ENCODE measurements around the gene PIP5K1B. TPM values are rescaled to one million over a fixed set of nuclear protein-coding genes. Genes with fewer than 3 reads are reported as not detected.

The PIP5K1B gene
- total RNA-seq, 4 donors from 2014 or later: 1.2 to 2.6 (median 2.0) TPM

GRCh38 chr9:68709291-68710110, 4.5 kb downstream of the PIP5K1B start:
- Histone ChIP-seq H3K4me1 (peaks cover 6 to 7% of the 10 kb centered on the region in 2 donors), H3K4me3 (no peak overlapping the region), H3K27ac (no peak overlapping the region), H3K27me3 (no peaks in the 10 kb centered on the region), H3K36me3 (no peaks in the 10 kb centered on the region), H3K9me3 (no peaks in the 10 kb centered on the region)
- intact Hi-C loops (cut with DNase I; ENCODE audit: low total_unique reads): loop anchor here (5.0 to 10.0 kb wide), 2 partner anchors 68 to 135 kb away; no protein-coding TSS in a partner anchor
- ATAC-seq: no peak
- TF ChIP-seq POLR2A (IDR thresholded peaks at IDR 0.05): no peak
- no peak for TF ChIP-seq CTCF (IDR thresholded peaks at IDR 0.05 in 4 of 5, conservative IDR thresholded peaks at IDR 0.05 in 1 of 5)
- in situ Hi-C loops (cut with MboI; ENCODE audit: low sequenced_read_pairs in 4 of 4): no loop called here
- DNase-seq: no peak

DNA sequence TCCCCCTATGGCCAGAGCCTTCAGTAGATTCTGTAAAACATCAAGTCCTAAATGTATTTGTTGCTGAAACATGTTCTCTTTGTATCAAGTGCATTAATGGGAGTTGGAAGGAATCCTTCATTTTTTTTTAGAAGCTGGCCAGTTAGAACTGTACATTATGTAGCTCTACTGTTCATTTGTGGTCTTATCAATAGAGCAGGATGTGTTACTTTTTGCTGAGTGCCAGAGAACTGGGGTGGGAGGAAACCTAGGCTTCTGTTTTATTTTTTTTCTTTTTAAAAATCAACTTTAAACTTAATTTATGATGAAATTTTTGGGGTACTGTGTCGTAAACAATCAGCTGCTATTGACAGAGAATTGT, 5.1 kb downstream of the PIP5K1B start:
- H3K4me3 ChIP-seq: no peak overlapping the region
- no peak overlapping the region for H3K27ac ChIP-seq
- no peaks in the 10 kb centered on the region for H3K9me3 ChIP-seq
- TF ChIP-seq POLR2A (IDR thresholded peaks at IDR 0.05): no peak
- H3K36me3 ChIP-seq: no peaks in the 10 kb centered on the region
- H3K27me3 ChIP-seq: no peaks in the 10 kb centered on the region
- in situ Hi-C loops (cut with MboI; ENCODE audit: low sequenced_read_pairs in 4 of 4) (no loop called here), intact Hi-C loops (cut with DNase I; ENCODE audit: low total_unique reads) (no loop called here)
- ATAC-seq (no peak), DNase-seq (no peak)
- peaks cover 5% of the 10 kb centered on the region in 2 donors for H3K4me1 ChIP-seq

- no peaks in the 10 kb centered on the region for H3K36me3 ChIP-seq
- H3K4me3 ChIP-seq: no peak overlapping the region
- H3K27ac ChIP-seq: no peak overlapping the region
- peaks cover 3 to 10% of the 10 kb centered on the region in 2 donors for H3K4me1 ChIP-seq
- intact Hi-C loops (cut with DNase I; ENCODE audit: low total_unique reads) (no loop called here), in situ Hi-C loops (cut with MboI; ENCODE audit: low sequenced_read_pairs in 4 of 4) (no loop called here)
- TF ChIP-seq CTCF (IDR thresholded peaks at IDR 0.05 in 4 of 5, conservative IDR thresholded peaks at IDR 0.05 in 1 of 5) (no peak), POLR2A (IDR thresholded peaks at IDR 0.05) (no peak)
- DNase-seq: no peak
- H3K9me3 ChIP-seq: no peaks in the 10 kb centered on the region
- ATAC-seq: no peak
- H3K27me3 ChIP-seq: no peaks in the 10 kb centered on the region
Measured at GRCh38 chr9:68711281-68711680, 6.2 kb downstream of the PIP5K1B start.

DNA sequence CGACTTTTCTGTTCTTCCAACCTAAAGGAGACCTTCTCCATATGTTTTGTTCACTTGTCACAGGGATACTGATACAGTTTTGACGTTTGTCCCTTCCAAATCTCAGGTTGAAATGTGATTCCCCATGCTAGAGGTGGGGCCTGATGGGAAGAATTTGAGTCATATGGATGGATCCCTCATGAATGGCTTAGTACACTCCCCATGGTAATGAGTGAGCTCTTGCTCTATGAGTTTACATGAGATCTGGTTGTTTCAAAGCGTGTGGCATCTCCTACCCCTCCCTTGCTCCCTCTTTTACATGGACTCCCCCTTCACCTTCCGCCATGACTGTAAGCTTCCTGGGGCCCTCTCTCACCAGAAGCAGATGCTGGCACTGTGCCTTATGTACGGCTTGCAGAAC, 6.9 kb downstream of the PIP5K1B start:
- Histone ChIP-seq H3K9me3 (no peaks in the 10 kb centered on the region), H3K36me3 (no peaks in the 10 kb centered on the region), H3K4me3 (no peak overlapping the region), H3K27ac (no peak overlapping the region), H3K27me3 (no peaks in the 10 kb centered on the region), H3K4me1 (peaks cover 0 to 11% of the 10 kb centered on the region in 2 donors)
- intact Hi-C loops (cut with DNase I; ENCODE audit: low total_unique reads) (no loop called here), in situ Hi-C loops (cut with MboI; ENCODE audit: low sequenced_read_pairs in 4 of 4) (no loop called here)
- no peak for ATAC-seq
- TF ChIP-seq CTCF (IDR thresholded peaks at IDR 0.05 in 4 of 5, conservative IDR thresholded peaks at IDR 0.05 in 1 of 5) (no peak), POLR2A (IDR thresholded peaks at IDR 0.05) (no peak)
- no peak for DNase-seq

GRCh38 chr9:68714416-68715180, 9.6 kb downstream of the PIP5K1B start:
- in situ Hi-C loops (cut with MboI; ENCODE audit: low sequenced_read_pairs in 4 of 4) (no loop called here), intact Hi-C loops (cut with DNase I; ENCODE audit: low total_unique reads) (no loop called here)
- TF ChIP-seq POLR2A (IDR thresholded peaks at IDR 0.05): no peak
- no peak for TF ChIP-seq CTCF (IDR thresholded peaks at IDR 0.05 in 4 of 5, conservative IDR thresholded peaks at IDR 0.05 in 1 of 5)
- Histone ChIP-seq H3K4me1 (peaks cover 0 to 10% of the 10 kb centered on the region in 2 donors), H3K36me3 (no peaks in the 10 kb centered on the region), H3K4me3 (no peak overlapping the region), H3K27me3 (no peaks in the 10 kb centered on the region), H3K9me3 (no peaks in the 10 kb centered on the region), H3K27ac (no peak overlapping the region)
- DNase-seq: no peak
- ATAC-seq: no peak
